IMR-90 (cell line): ENCODE results near the gene GABBR1. TPM values are rescaled to one million over a fixed set of nuclear protein-coding genes. Genes with fewer than 3 reads are reported as not detected.

Experiments used
- ATAC-seq: fragments of 200-7000 bp; cut with Tn5 transposase; 2 replicates; pipeline ENCODE4 v1.9.1; 2020; ENCODE audit warnings: low read depth, mild to moderate bottlenecking, moderate library complexity
- BruUV-seq: library from RNA; stranded (reverse); fragments of 400-500 nt; replicated peaks from 2 replicates; lab custom pipeline; 2021; lab: Mats Ljungman, UMichigan
- CTCF ChIA-PET: fragments of 300-600 bp; formaldehyde crosslinking; extraction: SDS; loops from one replicate; lab custom pipeline; 2021; ENCODE audit warnings: antibody characterized with exemption; lab: Yijun Ruan, JAX
- POLR2A ChIA-PET: fragments of 300-600 bp; sonication (Branson Sonifier 250); formaldehyde crosslinking; loops from one replicate; lab custom pipeline; 2022; ENCODE audit warnings: antibody characterized with exemption; ENCODE audit not compliant: unreplicated experiment; lab: Charles Lee
- DNase-seq: peaks from one replicate; pipeline ENCODE4 v3.0.0; 2013
- H2AFZ ChIP-seq: replicated peaks from 2 replicates; pipeline ENCODE3; 2013; ENCODE audit warnings: low read length, mild to moderate bottlenecking; ENCODE audit not compliant: poor library complexity
- H2AK5ac ChIP-seq: 2 replicates; pipeline ENCODE4 v1.6.1; 2013; ENCODE audit warnings: low read depth, low read length, inconsistent platforms
- H2AK9ac ChIP-seq: replicated peaks from 2 replicates; pipeline ENCODE3; 2013; ENCODE audit warnings: mild to moderate bottlenecking, low read depth, low read length, moderate library complexity; ENCODE audit not compliant: poor library complexity
- H2BK120ac ChIP-seq: 2 replicates; pipeline ENCODE4 v1.6.1; 2013; ENCODE audit warnings: low read depth, low read length, inconsistent platforms
- H2BK15ac ChIP-seq: 3 replicates; pipeline ENCODE4 v1.6.1; 2013; ENCODE audit warnings: low read depth, low read length, inconsistent platforms
- H2BK20ac ChIP-seq: 2 replicates; pipeline ENCODE4 v1.6.1; 2013; ENCODE audit warnings: low read depth, mild to moderate bottlenecking, inconsistent platforms, low read length, moderate library complexity
- H2BK5ac ChIP-seq: 2 replicates; pipeline ENCODE4 v1.6.1; 2013; ENCODE audit warnings: mild to moderate bottlenecking, low read depth, low read length, inconsistent platforms; ENCODE audit not compliant: poor library complexity, severe bottlenecking
- H3K14ac ChIP-seq: replicated peaks from 2 replicates; pipeline ENCODE4 v1.6.1; 2013; ENCODE audit warnings: low read depth, low read length, inconsistent platforms
- H3K18ac ChIP-seq: 2 replicates; pipeline ENCODE4 v1.6.1; 2013; ENCODE audit warnings: low read depth, low read length, control low read depth
- H3K23ac ChIP-seq: 2 replicates; pipeline ENCODE4 v1.6.1; 2013; ENCODE audit warnings: low read depth, low read length, inconsistent platforms
- H3K27ac ChIP-seq: 2 replicates; pipeline ENCODE4 v1.5.1; 2013; ENCODE audit warnings: mild to moderate bottlenecking, control low read depth, low read length; ENCODE audit not compliant: insufficient read depth
- H3K27me3 ChIP-seq: 2 replicates; pipeline ENCODE4 v1.6.1; 2013; ENCODE audit warnings: low read length; ENCODE audit not compliant: control insufficient read depth, insufficient read depth
- H3K36me3 ChIP-seq: 2 replicates; pipeline ENCODE4 v1.6.1; 2013; ENCODE audit warnings: low read length, mixed read lengths; ENCODE audit not compliant: control insufficient read depth, insufficient read depth
- H3K4ac ChIP-seq: 2 replicates; pipeline ENCODE4 v1.6.1; 2013; ENCODE audit warnings: low read depth, low read length, inconsistent platforms
- H3K4me1 ChIP-seq: 2 replicates; pipeline ENCODE4 v1.6.1; 2013; ENCODE audit warnings: low read length, mixed read lengths; ENCODE audit not compliant: control insufficient read depth, insufficient read depth
- H3K4me2 ChIP-seq: 2 replicates; pipeline ENCODE4 v1.6.1; 2013; ENCODE audit warnings: low read depth, mild to moderate bottlenecking, control low read depth, low read length, moderate library complexity
- H3K4me3 ChIP-seq: 2 replicates; pipeline ENCODE4 v1.5.1; 2013; ENCODE audit warnings: low read depth, mild to moderate bottlenecking, control low read depth, low read length, moderate library complexity; ENCODE audit not compliant: insufficient read depth
- H3K56ac ChIP-seq: 2 replicates; pipeline ENCODE4 v1.6.1; 2013; ENCODE audit warnings: low read length, inconsistent platforms; ENCODE audit not compliant: insufficient read depth; ENCODE audit errors: extremely low read depth
- H3K79me1 ChIP-seq, 2 experiments: 2 replicates each; pipeline ENCODE4 v1.6.1; 2013; ENCODE audit warnings: low read length in 2 of 2, inconsistent platforms in 1 of 2, low read depth in 1 of 2
- H3K9ac ChIP-seq: 2 replicates; pipeline ENCODE4 v1.6.1; 2013; ENCODE audit warnings: low read depth, low read length, control low read depth
- H3K9me1 ChIP-seq: 2 replicates; pipeline ENCODE4 v1.6.1; 2013; ENCODE audit warnings: low read length, inconsistent platforms; ENCODE audit not compliant: insufficient read depth
- H3K9me3 ChIP-seq: 2 replicates; pipeline ENCODE4 v1.6.1; 2013; ENCODE audit warnings: low read length; ENCODE audit not compliant: control insufficient read depth, insufficient read depth
- H4K20me1 ChIP-seq: 2 replicates; pipeline ENCODE4 v1.6.1; 2013; ENCODE audit warnings: low read length, inconsistent platforms; ENCODE audit not compliant: insufficient read depth
- H4K5ac ChIP-seq: 2 replicates; pipeline ENCODE4 v1.6.1; 2013; ENCODE audit warnings: mild to moderate bottlenecking, low read depth, low read length, control low read depth
- H4K8ac ChIP-seq, 2 experiments: 2 replicates each; pipeline ENCODE4 v1.6.1; 2013; ENCODE audit warnings: low read depth in 2 of 2, low read length in 2 of 2, control low read depth in 1 of 2, inconsistent platforms in 1 of 2
- H4K91ac ChIP-seq: 2 replicates; pipeline ENCODE4 v1.6.1; 2013; ENCODE audit warnings: low read depth, low read length, inconsistent platforms; ENCODE audit not compliant: insufficient read depth
- CEBPB ChIP-seq: IDR thresholded peaks from 2 replicates; pipeline ENCODE4 v1.6.1; 2012; ENCODE audit warnings: low read depth, low read length, improper control_type of control experiment
- CHD1 ChIP-seq: IDR thresholded peaks from 2 replicates; pipeline ENCODE4 v1.6.1; 2012; ENCODE audit warnings: low read depth, low read length, improper control_type of control experiment
- ELK1 ChIP-seq: fragments of 150-350 bp; IDR thresholded peaks from 2 replicates; pipeline ENCODE4 v1.6.1; 2016; ENCODE audit warnings: low read depth, mild to moderate bottlenecking, low read length, moderate library complexity, borderline replicate concordance
- MXI1 ChIP-seq: IDR thresholded peaks from 2 replicates; pipeline ENCODE4 v1.6.1; 2012; ENCODE audit warnings: low read depth, mild to moderate bottlenecking, low read length, moderate library complexity, borderline replicate concordance
- POLR2A ChIP-seq: IDR thresholded peaks from 2 replicates; pipeline ENCODE4 v1.6.1; 2012; ENCODE audit warnings: mild to moderate bottlenecking, low read depth, low read length
- RFX5 ChIP-seq: IDR thresholded peaks from 2 replicates; pipeline ENCODE4 v1.8.0; 2012; ENCODE audit warnings: low read depth, mild to moderate bottlenecking, low read length, moderate library complexity
- WGBS, 2 experiments: methylation state at CpG; one replicate each; pipeline versions ENCODE4 v1.1.5 to v1.1.7; 2013; ENCODE audit warnings: missing lambda C conversion rate in 2 of 2; ENCODE audit not compliant: insufficient read length in 1 of 2; ENCODE audit errors: extremely low coverage in 2 of 2; 5-methylcytosine and 5-hydroxymethylcytosine counted together
- dilution Hi-C: fragments of 300-500 bp; cut with HindIII; formaldehyde crosslinking; loops from one replicate; pipeline ENCODE4 v1.14.3; 2018; ENCODE audit warnings: low sequenced_read_pairs; ENCODE audit not compliant: unreplicated experiment
- in situ Hi-C: fragments of 300-500 bp; cut with MboI; formaldehyde crosslinking; loops from 3 replicates; pipeline ENCODE4 v1.14.3; 2019; ENCODE audit warnings: low sequenced_read_pairs, inconsistent platforms, mixed read lengths
- intact Hi-C: fragments of 100-400 bp; cut with micrococcal nuclease; formaldehyde crosslinking; loops from 2 replicates; pipeline ENCODE4 v1.10.0; 2022
- polyA plus RNA-seq, 3 experiments: library from polyadenylated mRNA; depleted of rRNA; stranded (reverse); fragments of >200 nt; gene quantifications; 2 replicates each; pipeline ENCODE4 v1.2.3, GENCODE V29; 2012; ENCODE audit warnings: low replicate concordance in 1 of 3
- total RNA-seq: library from RNA; depleted of rRNA; stranded (reverse); fragments of >200 nt; gene quantifications from 2 replicates; pipeline ENCODE4 v1.2.3, GENCODE V29; 2012

Gene GABBR1
- total and polyA plus RNA-seq, 2 of the 4 experiments (the other 2 are of a cell fraction) = 5.9 to 31.5 TPM

- ChIA-PET POLR2A (no interaction called here), CTCF (no interaction called here)
- H3K56ac ChIP-seq = no peak overlapping the region
- H3K18ac ChIP-seq = no peak overlapping the region
- no peak overlapping the region for H2BK20ac ChIP-seq
- dilution Hi-C loops (no loop called here), in situ Hi-C loops (no loop called here), intact Hi-C loops (no loop called here)
- no peaks in the 10 kb centered on the region for H3K79me1 ChIP-seq
- no peak overlapping the region for H2BK120ac ChIP-seq
- H4K20me1 ChIP-seq = no peaks in the 10 kb centered on the region
- H4K8ac ChIP-seq = no peak overlapping the region
- no peaks in the 10 kb centered on the region for H3K4me1 ChIP-seq
- no peaks in the 10 kb centered on the region for H3K9me1 ChIP-seq
- no peak overlapping the region for H2BK15ac ChIP-seq
- H3K23ac ChIP-seq = no peak overlapping the region
- H3K4me2 ChIP-seq = no peak overlapping the region
- H2AK9ac ChIP-seq = no peak overlapping the region
- H3K4ac ChIP-seq = no peak overlapping the region
- H3K36me3 ChIP-seq = no peaks in the 10 kb centered on the region
- no peak overlapping the region for H2AK5ac ChIP-seq
- H3K9ac ChIP-seq = no peak overlapping the region
- H3K27ac ChIP-seq = no peak overlapping the region
- no peak for ATAC-seq
- H3K9me3 ChIP-seq = peaks cover 7% of the 10 kb centered on the region; the same call in 1 of the 2 replicates
- H3K14ac ChIP-seq = no peak overlapping the region
- H2AFZ ChIP-seq = no peak overlapping the region
- no peak overlapping the region for H4K5ac ChIP-seq
- H2BK5ac ChIP-seq = no peak overlapping the region
- BruUV-seq = no TSS peak
- TF ChIP-seq POLR2A (no peak), RFX5 (no peak), MXI1 (no peak), CEBPB (no peak), CHD1 (no peak), ELK1 (no peak)
- no peak overlapping the region for H4K91ac ChIP-seq
- no peaks in the 10 kb centered on the region for H3K27me3 ChIP-seq
- H3K4me3 ChIP-seq = no peak overlapping the region
- no CpG with 5 or more reads among the region's 6 CpGs for WGBS, 2 experiments
- peak; percentile 5 for DNase-seq
These were observed 116.9 kb downstream of the GABBR1 start for GRCh38 chr6:29516108-29516507.
